Lower leg skin (tissue), 3 donors: Measurements from ENCODE around the gene TMEM87B.

ENCODE experiments used
- POLR2A ChIP-seq, 2 donors: fragments of 450-650 bp; IDR thresholded peaks; one replicate each; pipeline ENCODE4 v1.6.1; 2016 to 2017; ENCODE audit warnings: antibody characterized with exemption in 2 of 2, mild to moderate bottlenecking in 1 of 2, moderate library complexity in 1 of 2
- TF ChIP-seq, protein P1 (sequence below), 3 donors: fragments of 450-650 bp; IDR thresholded peaks; one replicate each; pipeline ENCODE4 v1.5.1; 2016; ENCODE audit warnings: antibody characterized with exemption in 3 of 3, mild to moderate bottlenecking in 3 of 3, moderate library complexity in 2 of 3

DNA sequence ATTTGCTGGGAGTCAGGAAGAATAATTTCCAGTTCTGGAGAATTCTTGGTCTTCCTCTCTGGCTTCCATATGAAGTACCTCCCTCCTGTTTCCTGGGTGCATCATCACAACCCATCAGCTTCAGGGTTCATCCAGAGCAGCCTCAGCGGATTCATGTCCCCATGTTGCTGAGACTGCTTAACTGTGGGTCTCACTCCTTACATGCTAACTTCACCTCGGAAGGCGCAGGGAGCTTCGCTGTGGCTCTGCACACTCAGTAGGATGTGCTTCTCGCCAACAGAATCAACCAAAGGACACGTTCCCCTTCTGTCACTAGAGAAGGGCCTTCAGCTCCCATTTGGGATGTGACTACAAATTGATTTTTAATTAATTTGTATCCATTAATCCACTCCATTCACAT is 107.3 kb downstream of the TMEM87B start:
- TF ChIP-seq, protein P1, sequence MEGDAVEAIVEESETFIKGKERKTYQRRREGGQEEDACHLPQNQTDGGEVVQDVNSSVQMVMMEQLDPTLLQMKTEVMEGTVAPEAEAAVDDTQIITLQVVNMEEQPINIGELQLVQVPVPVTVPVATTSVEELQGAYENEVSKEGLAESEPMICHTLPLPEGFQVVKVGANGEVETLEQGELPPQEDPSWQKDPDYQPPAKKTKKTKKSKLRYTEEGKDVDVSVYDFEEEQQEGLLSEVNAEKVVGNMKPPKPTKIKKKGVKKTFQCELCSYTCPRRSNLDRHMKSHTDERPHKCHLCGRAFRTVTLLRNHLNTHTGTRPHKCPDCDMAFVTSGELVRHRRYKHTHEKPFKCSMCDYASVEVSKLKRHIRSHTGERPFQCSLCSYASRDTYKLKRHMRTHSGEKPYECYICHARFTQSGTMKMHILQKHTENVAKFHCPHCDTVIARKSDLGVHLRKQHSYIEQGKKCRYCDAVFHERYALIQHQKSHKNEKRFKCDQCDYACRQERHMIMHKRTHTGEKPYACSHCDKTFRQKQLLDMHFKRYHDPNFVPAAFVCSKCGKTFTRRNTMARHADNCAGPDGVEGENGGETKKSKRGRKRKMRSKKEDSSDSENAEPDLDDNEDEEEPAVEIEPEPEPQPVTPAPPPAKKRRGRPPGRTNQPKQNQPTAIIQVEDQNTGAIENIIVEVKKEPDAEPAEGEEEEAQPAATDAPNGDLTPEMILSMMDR (IDR thresholded peaks at IDR 0.05), result no peak
- TF ChIP-seq POLR2A (IDR thresholded peaks at IDR 0.05), result no peak
